ENCODE results near the gene GXYLT1. TPM values are rescaled to one million over a fixed set of nuclear protein-coding genes. Genes with fewer than 3 reads are reported as not detected.

GXYLT1 gene
- total RNA-seq (2022; extraction: Qiagen RNA extraction; ENCODE audit: low read depth): 11.4 to 17.3 TPM (median 16.3 TPM) in 5 replicates

DNA sequence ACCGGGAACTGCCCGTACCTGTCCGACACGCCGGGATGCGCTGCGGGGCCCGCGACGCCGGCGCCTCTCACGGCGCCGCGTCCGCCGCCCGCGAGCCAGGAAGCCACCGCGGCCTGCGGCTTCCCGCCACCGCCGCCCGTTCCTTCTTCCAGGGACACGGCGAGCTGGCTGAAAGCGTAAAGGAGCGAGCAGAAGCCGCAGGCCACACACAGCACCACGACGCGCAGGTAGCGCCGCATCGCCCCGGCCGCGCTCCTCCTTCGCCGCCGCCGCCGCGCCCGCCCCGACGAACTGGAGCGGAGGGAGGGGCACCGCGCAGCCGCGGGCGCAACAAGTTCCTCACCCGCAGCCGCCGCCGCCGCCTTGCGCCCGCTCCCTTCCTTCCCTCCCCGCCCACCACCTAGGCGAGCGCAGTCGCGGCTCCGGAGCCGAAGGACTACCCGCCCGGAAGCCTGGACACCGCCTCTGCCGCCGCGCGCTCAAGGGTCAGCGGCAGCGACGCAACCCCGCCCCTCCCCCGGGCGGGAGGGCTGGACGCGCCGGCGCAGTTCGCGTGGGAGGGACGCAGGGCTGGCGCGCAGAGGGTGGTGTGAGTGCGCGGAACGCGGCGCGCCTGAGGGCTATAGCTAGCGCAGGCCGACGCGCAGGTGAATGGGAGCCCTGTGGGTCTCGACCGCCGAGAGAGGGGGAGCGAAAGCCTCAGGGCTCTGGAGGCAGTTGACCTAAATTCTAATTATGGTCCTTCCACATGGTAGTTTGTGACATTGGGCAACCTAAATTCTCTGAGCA, at the start of gene GXYLT1:
GXYLT1 (minus strand) TSS at position 467 of the 789 bp plus-strand sequence; CDS start at position 239, 228 bp downstream.

Other genes with a start within 250 kb of the GXYLT1 start
- gene YAF2, start 93.4 kb upstream of the GXYLT1 start, total RNA-seq (2022; extraction: Qiagen RNA extraction; ENCODE audit: low read depth): 19.4 to 25.1 TPM (median 21.3 TPM) in 5 replicates
- 55.7 to 63.6 TPM (median 59.7 TPM) in 5 replicates for gene ZCRB1, start 181.2 kb upstream of the GXYLT1 start, total RNA-seq (2022; extraction: Qiagen RNA extraction; ENCODE audit: low read depth)
- gene PPHLN1, start 181.3 kb upstream of the GXYLT1 start, total RNA-seq (2022; extraction: Qiagen RNA extraction; ENCODE audit: low read depth): 54.8 to 68.2 TPM (median 60.5 TPM) in 5 replicates